Neuron (in vitro differentiated cells): ENCODE measurements around the gene CMPK1.

ENCODE experiments used
- H2AFZ ChIP-seq: one replicate; pipeline ENCODE4 v1.6.1; 2013; ENCODE audit warnings: low read depth, mild to moderate bottlenecking, inconsistent platforms, low read length, moderate library complexity
- H3K27me3 ChIP-seq: one replicate; pipeline ENCODE4 v1.6.1; 2013; ENCODE audit warnings: low read length; ENCODE audit not compliant: insufficient read depth
- H3K36me3 ChIP-seq: one replicate; pipeline ENCODE4 v1.6.1; 2013; ENCODE audit warnings: low read length; ENCODE audit not compliant: insufficient read depth
- H3K4me1 ChIP-seq: one replicate; pipeline ENCODE4 v1.6.1; 2013; ENCODE audit warnings: low read length; ENCODE audit not compliant: insufficient read depth
- H3K4me3 ChIP-seq: 2 replicates; pipeline ENCODE4 v1.5.1; 2013; ENCODE audit warnings: mild to moderate bottlenecking, low read length, moderate library complexity
- H3K9me3 ChIP-seq: one replicate; pipeline ENCODE4 v1.6.1; 2013; ENCODE audit warnings: low read length

The CMPK1 gene

DNA sequence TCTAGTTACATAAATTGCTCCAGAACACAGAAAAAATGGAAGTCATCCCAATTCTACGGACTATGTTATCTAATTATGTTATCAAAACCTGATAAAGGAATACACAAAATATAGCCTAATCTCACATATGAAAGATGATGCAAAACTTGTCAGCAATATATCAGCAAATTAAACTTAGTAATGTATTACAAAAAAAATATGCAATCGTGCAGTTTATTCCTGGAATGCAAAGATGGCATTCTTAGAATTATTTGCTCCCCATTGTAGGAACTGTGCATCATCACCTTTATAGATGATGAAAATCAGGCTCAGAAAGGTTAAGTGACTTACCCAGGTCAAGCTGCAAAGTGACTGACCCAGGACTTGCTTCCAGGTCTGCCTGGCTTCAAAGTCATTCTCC is 90.3 kb downstream of the CMPK1 start:
- Histone ChIP-seq H3K9me3 (no peaks in the 10 kb centered on the region), H3K36me3 (no peaks in the 10 kb centered on the region), H3K4me1 (no peaks in the 10 kb centered on the region), H2AFZ (no peak overlapping the region), H3K4me3 (no peak overlapping the region), H3K27me3 (peaks cover 42% of the 10 kb centered on the region)

GRCh38 chr1:47424336-47424982 is 90.9 kb downstream of the CMPK1 start:
- no peak overlapping the region for H2AFZ ChIP-seq
- no peaks in the 10 kb centered on the region for H3K9me3 ChIP-seq
- no peak overlapping the region for H3K4me3 ChIP-seq
- H3K27me3 ChIP-seq = peaks cover 42% of the 10 kb centered on the region
- no peaks in the 10 kb centered on the region for H3K36me3 ChIP-seq
- H3K4me1 ChIP-seq = no peaks in the 10 kb centered on the region
